Lung microvascular endothelial cell (primary cell): ENCODE data around the gene COX6A2. TPM values are rescaled to one million over a fixed set of nuclear protein-coding genes. Genes with fewer than 3 reads are reported as not detected.
"Not testable (repeated sequence)": the region's sequence is repeated elsewhere in the genome, so short reads cannot be mapped to it uniquely, and the experiment has no call there.

Source experiments
- DNase-seq, 2 donors: peaks; one replicate each; pipeline versions ENCODE4 v3.0.0 to v3.0.0-alpha.2; 2010; ENCODE audit warnings: low read depth in 2 of 2
- total RNA-seq: library from RNA; depleted of rRNA; stranded (reverse); fragments of >200 nt; gene quantifications from 2 replicates; pipeline ENCODE4 v1.2.1, GENCODE V29; 2014

The COX6A2 gene
- total RNA-seq, 1 donor from 2014 or later = not detected

DNA sequence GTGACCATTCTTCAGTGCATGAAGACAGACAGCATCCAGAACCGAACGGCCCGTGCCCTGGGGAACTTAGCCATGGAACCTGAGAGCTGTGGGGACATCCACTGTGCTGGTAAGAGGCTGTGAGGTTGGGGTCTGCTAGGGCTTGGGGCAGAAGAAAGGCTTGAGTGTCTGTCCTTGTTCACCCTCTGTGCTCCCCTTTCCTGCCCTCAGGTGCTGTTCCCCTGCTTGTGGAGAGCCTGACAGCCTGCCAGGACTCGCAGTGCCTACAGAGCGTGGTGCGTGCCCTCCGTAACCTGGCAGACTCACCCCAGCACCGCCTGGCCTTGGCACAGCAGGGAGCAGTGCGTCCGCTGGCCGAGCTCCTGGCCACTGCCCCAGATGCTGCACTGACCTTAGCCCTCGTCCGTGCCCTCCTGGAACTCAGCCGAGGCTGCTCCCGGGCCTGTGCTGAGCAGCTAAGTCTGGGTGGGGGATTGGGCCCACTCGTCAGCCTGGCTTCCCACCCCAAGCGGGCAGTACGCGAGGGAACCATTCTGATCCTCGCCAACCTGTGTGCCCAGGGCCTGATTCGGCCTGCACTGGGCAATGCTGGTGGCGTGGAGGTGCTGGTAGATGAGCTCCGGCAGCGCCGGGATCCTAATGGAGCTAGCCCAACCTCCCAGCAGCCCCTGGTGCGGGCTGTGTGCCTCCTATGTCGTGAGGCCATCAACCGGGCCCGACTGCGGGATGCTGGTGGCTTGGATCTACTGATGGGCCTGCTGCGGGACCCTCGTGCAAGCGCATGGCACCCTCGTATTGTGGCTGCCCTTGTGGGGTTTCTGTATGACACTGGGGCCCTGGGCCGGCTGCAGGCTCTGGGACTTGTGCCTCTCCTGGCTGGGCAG is 34.0 kb upstream of the COX6A2 start:
- no peak for DNase-seq

DNA sequence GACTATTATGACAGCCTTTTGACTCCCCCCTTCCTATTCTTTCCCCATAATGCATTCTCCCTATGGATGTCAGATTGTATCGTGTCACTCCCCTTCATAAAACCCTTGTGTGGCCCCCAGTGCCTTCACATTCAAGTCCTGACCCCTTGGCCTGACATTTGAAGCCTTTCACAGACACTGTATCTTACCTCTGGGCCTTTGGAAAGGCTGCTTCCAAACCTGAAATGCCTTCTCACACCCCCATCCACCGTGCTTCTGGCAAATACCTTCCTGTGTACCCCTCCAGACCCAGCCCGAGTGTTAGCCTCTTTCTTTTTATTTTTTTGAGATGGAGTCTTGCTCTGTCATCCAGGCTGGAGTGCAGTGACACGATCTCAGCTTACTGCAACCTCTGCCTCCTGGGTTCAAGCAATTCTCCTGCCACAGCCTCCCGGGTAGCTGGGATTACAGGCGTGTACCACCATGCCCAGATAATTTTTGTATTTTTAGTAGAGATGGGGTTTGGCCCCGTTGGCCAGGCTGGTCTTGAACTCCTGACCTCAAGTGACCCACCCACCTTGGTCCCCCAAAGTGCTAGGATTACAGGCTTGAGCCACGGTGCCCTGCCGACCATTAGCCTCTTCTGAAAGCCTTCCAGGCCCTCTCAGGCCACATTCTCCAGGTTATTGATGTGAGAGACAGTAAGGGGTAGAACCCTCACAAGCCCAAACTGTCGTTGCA is 33.2 kb upstream of the COX6A2 start:
- DNase-seq = no peak

DNA sequence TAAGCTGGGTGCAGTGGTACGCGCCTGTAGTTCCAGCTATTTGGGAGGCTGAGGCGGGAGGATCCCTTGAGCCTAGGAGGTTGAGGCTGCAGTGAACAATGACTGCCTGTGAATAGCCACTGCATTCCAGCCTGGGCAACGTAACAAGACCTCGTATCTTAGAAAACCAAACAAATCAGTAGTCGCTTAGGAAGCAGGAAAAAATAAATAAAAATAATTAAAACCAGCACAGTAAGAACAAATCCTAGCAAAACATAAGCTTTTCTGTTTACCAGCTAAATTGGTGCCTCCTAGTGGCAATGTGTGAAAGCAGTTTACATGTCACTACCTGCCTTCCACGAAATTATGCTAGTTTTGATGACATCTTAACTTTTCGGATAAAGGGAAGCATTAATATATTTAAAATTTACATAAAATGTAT is 32.4 kb upstream of the COX6A2 start:
- peak; percentile 75 to 78 for DNase-seq

- peak; percentile 99 for DNase-seq
Measured at GRCh38 chr16:31459687-31460581, 31.8 kb upstream of the COX6A2 start.

GRCh38 chr16:31458844-31459686 is 30.9 kb upstream of the COX6A2 start, which contains the start of gene ARMC5:
TSS of gene ARMC5 (plus strand) at chr16:31459501. CDS start at chr16:31459525, 24 bp downstream.
- DNase-seq = peak; percentile 99

GRCh38 chr16:31458073-31458843 is 30.1 kb upstream of the COX6A2 start:
- peak; percentile 60 to 62 for DNase-seq

DNA sequence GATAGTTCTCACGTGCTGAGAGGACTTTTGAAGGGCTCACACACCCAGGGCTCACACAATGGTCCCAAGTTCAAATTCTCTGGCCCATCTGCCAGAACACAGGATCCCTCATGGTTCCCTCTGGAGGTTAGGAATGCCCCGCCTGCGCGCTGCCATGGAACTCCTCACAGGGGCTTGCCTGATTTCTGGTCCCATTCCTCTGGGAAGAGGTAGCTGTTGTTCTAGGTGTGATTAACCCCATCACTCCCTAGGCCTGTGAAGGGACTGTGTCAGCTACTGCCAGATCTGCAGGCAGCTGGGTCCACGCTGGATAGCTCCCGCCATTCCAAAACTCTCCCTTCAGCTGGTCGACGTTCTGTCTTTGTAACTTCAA is 28.8 kb upstream of the COX6A2 start:
- DNase-seq = no peak

GRCh38 chr16:31455601-31456314 is 27.6 kb upstream of the COX6A2 start:
- DNase-seq = peak in 1 of 2 donors; percentile 65

GRCh38 chr16:31453255-31454204 is 25.4 kb upstream of the COX6A2 start:
- no peak for DNase-seq

- DNase-seq = peak in 1 of 2 donors; percentile 81
Measured at GRCh38 chr16:31452631-31453106, 24.5 kb upstream of the COX6A2 start.

DNA sequence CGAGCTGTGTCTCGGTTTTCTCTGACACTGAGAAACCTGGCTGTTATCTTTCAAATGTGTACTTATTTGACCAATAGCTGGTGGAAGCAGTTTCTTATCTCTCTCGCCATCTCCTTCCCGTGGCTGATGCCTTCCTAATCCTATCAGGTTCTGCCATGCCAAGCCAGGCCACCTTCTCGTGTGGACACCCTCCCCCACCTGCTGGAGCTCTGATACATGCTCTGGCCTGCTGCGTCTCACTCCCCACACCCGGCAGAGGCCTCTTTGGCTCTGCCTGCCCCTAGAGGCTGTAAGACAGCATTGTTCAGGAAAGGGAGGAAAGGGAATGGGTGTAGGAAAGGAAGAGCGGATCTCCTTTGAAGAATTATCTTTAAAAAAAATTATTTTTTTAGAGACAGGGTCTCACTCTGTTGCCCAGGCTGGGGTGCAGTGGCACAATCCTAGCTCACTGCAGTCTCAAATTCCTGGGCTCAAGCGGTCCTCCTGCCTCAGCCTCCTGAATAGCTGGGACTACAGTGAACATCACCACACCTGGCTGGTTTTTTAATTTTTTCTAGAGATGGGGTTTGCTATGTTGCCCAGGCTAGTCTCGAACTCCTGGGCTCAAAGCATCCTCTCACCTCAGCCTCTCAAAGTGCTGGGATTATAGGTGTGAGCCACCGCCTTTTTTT is 23.7 kb upstream of the COX6A2 start:
- peak; percentile 59 to 65 for DNase-seq

DNA sequence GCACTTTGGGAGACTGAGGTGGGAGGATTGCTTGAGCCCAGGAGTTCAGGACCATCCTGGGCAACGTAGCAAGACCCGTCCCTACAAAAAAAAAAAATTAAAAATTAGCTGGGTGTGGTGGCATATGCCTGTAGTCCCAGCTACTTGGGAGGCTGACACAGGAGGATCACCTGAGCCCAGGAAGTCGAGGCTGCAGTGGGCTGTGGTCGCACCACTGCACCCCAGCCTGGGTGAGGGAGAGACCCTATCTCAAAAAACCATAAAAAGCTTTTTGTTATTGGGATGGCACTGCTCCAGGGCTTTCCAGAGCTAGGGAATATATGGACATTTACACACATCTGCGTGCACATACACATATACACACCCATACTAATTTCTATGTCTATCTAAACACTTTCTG is 23.0 kb upstream of the COX6A2 start:
- DNase-seq = no peak

DNA sequence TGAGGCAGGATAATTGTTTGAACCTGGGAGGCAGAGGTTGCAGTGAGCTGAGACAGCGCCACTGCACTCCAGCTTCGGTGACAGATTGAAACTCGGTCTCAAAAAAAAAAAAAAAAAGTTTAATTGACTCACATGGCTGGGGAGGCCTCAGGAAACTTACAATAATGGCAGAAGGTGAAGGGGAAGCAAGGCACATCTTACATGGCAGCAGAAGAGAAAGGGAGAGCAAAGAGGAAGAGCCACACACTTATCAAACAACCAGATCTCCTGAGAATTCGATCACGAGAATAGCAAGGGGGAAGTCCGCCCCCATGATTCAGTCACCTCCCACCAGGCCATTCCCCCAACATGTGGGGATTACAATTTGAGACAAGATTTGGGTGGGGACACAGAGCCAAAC is 17.8 kb upstream of the COX6A2 start:
- not testable (repeated sequence) for DNase-seq

DNA sequence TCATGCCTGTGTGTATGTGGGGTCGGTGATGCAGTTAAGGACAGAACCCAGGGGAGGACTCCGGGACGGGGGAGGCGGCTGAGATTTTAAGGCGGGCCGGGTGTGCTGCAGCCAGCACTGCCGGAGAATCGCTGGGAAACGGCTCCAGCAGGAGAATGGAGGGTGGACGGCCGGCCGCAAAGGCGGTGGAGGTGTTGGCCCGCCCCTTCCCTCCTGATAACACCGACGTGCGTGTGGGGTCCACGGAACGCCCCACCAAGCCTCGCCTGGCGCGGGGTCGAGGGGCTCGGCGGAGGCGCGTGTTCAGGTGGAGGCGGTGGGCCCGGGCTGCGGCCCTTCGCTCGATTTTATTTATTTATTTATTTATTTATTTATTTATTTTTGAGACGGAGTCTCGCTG is 13.8 kb upstream of the COX6A2 start:
- DNase-seq = no peak

GRCh38 chr16:31440516-31441184 is 12.5 kb upstream of the COX6A2 start:
- DNase-seq = peak in 1 of 2 donors; percentile 21

DNA sequence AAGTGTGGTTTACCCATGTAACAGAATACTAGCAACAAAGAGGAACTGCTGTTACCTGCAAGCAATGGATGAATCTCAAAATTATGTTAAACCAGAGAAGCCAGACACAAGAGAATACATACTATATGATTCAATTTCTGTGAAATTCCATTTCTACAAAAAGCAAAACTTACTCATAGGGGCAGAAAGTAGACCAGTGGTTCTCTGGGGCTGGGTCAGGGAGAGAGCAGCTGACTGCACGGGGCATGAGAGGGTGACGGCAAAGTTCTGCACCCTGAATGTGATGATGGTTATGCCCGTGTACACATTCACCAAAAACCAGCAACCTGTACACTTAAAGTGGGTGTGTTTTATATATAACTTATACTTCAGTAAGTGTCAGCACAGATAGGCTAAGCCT is 11.4 kb upstream of the COX6A2 start:
- no peak for DNase-seq

GRCh38 chr16:31439023-31439422 is 10.9 kb upstream of the COX6A2 start:
- DNase-seq = not testable (repeated sequence)
